ENCODE results near the gene CA10.

- TF ChIP-seq CTCF (IDR thresholded peaks at IDR 0.05), result no peak
- TF ChIP-seq POLR2A (IDR thresholded peaks at IDR 0.05), result no peak
These were observed 79.0 kb downstream of the CA10 start for GRCh38 chr17:52079496-52079895.
